Measurements from ENCODE around the gene ACRBP. TPM values are rescaled to one million over a fixed set of nuclear protein-coding genes. Genes with fewer than 3 reads are reported as not detected.
"Not testable (repeated sequence)": the region's sequence is repeated elsewhere in the genome, so short reads cannot be mapped to it uniquely, and the experiment has no call there.

Gene ACRBP
- total RNA-seq, 1 donor from 2014 or later, result 3.2 TPM

- DNase-seq (ENCODE audit: low spot score) (no peak), ATAC-seq (no peak)
Measured at GRCh38 chr12:6618483-6619225, 28.6 kb downstream of the ACRBP start.

DNA sequence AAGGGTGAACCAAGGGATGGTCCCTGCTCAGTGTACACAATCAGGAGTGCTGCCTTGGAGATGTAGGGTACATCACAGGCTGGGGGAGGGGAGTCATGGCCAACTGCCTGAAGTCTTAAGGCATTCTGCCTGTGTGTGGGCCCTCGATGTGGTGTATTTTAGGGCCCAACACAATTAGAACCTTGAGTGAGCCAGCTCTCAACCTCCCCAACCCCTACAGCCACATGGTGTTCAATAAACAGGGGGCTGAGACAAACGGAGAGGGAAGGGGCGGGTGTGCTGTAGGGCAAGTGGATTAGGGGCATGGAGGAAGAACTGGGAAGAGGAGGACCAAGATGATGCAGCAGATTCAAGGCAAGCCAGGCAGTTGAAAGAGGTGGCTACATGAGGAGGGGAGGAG lies 31.4 kb downstream of the ACRBP start:
- ATAC-seq (no peak), DNase-seq (ENCODE audit: low spot score) (no peak)

- ATAC-seq, result peak; percentile 7
- no peak for DNase-seq (ENCODE audit: low spot score)
Measured at GRCh38 chr12:6614513-6615172, 32.6 kb downstream of the ACRBP start.

- DNase-seq (ENCODE audit: low spot score), result peak; percentile 86
- ATAC-seq, result peak; percentile 82
Measured at GRCh38 chr12:6613776-6614512, 33.3 kb downstream of the ACRBP start.

DNA sequence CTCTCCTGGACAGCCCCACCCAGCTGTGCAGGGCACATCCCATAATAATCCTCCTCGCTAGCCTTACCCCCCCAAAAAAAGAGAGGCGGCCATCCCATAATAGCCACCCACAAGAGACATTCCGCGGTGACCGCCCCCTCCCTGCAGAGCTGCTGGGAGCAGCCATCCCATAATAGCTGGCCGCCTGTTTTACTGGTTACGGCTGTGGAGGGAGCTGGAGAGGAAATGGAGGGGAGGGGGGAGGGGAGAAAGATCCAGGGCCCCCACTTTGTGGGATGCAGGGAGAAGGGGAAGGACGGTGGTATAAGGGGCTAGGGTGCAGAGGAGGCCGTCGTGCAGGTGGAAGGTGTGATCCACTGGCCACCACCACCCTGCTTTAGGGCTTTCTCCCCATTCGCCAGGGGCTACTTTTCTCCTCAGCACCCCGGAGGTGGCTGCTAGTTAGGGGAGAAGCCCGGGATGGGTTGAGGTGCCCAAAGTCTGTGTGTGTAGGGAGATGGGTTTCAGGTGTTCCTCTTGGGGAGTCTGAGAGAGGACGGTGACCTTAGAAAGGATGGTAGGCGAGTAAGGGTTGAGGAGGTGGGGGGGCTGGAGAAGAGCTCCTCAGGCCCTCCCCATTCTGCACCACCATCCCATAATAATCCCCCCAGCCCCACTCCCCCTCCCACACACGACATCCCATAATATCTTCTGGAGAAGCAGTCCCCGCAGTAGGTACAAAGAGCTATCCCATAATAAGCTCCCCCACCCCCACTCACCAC lies 34.0 kb downstream of the ACRBP start:
- peak; percentile 0 for ATAC-seq

GRCh38 chr12:6612652-6613014 lies 34.6 kb downstream of the ACRBP start:
- no peak for DNase-seq (ENCODE audit: low spot score)
- no peak for ATAC-seq

More for the DNA sequence above, 34.0 kb downstream of the ACRBP start:
- peak; percentile 56 for DNase-seq (ENCODE audit: low spot score)

GRCh38 chr12:6612247-6612646 lies 35.0 kb downstream of the ACRBP start:
- no peak for ATAC-seq

GRCh38 chr12:6608592-6609281 lies 38.5 kb downstream of the ACRBP start:
- ATAC-seq, result no peak
- DNase-seq (ENCODE audit: low spot score), result no peak

More at GRCh38 chr12:6612247-6612646, 35.0 kb downstream of the ACRBP start:
- DNase-seq (ENCODE audit: low spot score), result no peak

GRCh38 chr12:6607751-6608591 lies 39.3 kb downstream of the ACRBP start:
- DNase-seq (ENCODE audit: low spot score) (no peak), ATAC-seq (peak; percentile 3)

DNA sequence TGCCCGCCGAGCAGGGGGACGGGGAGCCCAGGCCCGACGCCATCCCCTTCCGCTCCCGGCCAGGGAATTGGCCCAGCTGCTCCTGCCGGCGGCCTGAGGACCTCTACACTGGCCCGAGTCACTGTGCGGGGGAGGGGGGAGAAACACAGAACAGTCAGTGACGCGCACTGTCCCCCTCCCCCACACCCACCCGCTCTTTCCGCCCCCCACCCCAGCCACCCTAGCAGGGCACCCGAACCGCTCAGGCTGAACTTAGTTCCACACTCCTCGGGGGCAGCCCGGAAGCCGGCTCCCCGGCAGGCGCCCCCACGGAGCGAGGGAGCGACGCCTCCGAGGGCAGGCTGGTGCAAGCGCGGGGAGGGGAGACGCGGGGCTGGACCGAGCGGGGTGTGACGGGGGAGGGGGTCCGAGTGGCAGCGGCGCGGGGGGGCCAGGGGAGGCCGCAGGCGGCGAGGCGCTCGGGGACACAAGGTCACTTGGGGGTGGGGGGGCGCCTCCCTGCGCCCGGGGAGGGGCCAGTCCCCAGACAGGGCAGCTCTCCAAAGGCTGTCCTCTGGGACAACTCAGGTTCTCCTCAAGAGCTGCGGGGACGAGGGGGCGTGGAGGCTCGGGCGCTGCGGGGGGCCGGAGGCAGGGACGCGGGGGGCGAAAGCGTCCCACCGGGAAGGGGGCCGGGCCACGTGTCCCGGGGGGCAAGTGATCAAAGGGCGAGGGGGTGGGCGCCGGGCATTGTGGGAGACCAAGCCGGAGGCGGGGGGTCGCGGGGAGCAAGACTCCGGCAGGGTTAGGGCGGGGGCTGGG lies 40.7 kb downstream of the ACRBP start:
- ATAC-seq (peak; percentile 55), DNase-seq (ENCODE audit: low spot score) (peak; percentile 73)

GRCh38 chr12:6605421-6606330 lies 41.6 kb downstream of the ACRBP start:
- no peak for DNase-seq (ENCODE audit: low spot score)
- ATAC-seq, result peak; percentile 8

DNA sequence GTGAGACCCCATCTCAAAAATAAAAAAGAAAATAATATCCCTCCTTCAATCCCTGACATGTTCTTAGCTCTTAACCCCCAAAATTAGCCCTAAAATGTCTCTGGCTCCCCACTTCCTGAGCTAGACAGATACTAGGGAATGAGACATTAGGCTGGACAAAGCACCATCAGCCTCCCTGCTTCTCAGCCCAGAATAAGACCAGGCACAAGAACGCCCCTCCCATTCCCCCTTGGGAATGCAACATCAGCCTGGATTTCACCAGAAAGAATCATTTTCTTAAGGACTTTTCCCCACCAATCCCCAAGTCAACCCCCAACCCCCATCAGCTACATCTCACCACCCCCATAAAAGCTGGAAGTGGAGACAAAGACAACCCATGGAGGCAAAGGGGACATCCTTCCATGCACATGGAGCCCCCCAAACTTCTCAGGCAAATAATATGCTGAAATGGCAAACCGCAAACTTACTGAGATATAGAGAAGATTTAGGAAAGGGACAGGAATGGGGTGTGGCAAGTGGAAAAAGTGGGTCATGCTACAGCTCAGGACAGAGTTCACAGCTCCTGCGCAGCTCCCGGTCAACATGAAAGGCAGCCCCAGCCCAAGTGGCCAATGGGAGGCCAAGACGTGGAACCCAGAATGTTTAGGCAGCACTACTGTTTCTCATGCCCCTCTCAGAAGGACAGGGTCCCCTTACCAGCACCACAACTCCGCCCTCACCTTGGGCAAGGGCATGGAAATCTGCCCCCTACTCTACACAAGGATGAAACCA lies 42.8 kb downstream of the ACRBP start:
- DNase-seq (ENCODE audit: low spot score), result peak; percentile 60
- peak; percentile 10 for ATAC-seq

DNA sequence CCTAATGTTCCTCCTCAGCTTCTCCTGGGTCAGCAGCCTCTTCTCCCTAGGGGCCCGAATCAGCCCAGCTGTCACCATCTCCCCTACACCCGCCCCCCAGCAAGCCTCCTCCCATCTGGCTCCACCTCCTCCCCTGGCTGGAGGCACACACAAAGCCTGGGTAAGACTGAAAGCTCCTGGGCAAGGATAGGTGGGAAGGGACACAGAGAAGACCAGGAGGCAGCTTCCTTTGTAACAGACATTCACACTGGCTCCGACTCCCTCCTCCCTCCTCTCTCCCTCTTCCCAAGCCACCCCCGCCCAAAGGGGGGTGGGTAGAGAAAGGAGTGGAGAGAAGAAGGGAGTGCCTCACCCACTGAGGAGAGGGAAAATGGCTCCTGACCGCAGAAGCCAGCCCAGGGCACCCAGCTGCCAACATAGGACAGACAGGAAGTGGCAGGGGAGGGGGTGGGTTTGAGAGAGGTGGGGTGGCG lies 44.1 kb downstream of the ACRBP start:
- no peak for DNase-seq (ENCODE audit: low spot score)
- ATAC-seq, result no peak

DNA sequence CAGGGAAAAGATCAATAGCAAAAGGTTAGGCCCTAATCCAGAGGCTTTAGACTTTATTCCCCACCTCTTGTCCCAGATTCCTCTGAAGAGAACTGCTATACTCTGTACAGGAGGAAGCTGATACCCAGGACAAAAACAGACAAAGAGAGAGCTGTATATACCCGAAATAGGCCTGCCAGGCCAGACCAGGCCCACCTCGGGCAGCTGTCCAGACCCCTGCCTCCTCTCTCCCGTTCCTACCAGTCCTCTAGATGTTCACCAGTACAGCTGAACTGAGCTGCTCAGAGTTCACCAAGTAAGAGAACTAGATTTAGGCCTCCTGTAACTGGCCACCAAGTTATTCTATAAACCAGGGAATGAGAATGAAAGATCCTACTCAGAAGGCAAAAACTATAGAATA lies 44.7 kb downstream of the ACRBP start:
- DNase-seq (ENCODE audit: low spot score) (no peak), ATAC-seq (no peak)

GRCh38 chr12:6595673-6596072 lies 51.6 kb downstream of the ACRBP start:
- DNase-seq (ENCODE audit: low spot score); ATAC-seq: not testable (repeated sequence)

- DNase-seq (ENCODE audit: low spot score) (no peak), ATAC-seq (no peak)
Measured at GRCh38 chr12:6592087-6592486, 55.1 kb downstream of the ACRBP start.
